ENCODE results near the gene CNTNAP5.
"Not testable (repeated sequence)": the region's sequence is repeated elsewhere in the genome, so short reads cannot be mapped to it uniquely, and the experiment has no call there.

Gene CNTNAP5

DNA sequence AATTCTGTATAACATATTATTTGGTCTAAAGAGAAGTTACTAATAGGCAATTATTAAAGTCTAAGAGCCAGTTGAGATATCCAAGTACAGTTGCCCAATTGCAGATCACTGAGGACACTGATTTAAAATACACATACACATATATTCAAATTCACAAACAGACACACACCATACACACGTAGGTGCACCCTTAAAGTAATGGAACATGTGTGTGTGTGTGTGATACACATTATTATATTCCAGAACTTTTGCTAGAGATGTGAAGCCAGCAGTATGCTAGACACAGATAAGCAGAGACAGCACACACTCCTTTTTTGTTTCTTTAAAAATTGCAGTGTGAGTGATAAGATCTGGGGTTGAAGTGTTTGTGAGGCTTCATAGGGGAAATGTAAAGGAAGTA lies 292.5 kb downstream of the CNTNAP5 start:
- in situ Hi-C loops (cut with HindIII; ENCODE audit: low sequenced_read_pairs), result no loop called here

DNA sequence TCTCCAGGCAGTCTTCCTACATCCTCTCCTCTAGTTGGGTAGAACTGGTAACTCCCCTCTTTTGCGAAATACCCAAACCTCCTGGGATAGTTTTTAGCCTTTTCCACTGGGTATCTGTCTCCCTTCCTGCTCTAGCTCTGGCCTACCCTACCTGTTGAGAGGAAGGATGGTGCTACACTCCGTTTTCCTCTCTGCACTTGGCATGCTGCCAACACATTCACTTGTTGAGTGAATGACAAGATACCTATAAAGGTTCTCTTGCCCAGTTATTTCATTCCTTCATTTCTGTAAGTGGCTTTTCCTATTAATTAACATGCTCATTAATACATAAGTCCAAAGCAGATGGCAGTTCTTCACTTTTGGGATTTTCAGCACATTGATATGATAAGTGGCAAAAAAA lies 293.8 kb downstream of the CNTNAP5 start:
- in situ Hi-C loops (cut with HindIII; ENCODE audit: low sequenced_read_pairs), result no loop called here

- in situ Hi-C loops (cut with HindIII; ENCODE audit: low sequenced_read_pairs), result no loop called here
Measured at GRCh38 chr2:124319577-124319976, 294.5 kb downstream of the CNTNAP5 start.

DNA sequence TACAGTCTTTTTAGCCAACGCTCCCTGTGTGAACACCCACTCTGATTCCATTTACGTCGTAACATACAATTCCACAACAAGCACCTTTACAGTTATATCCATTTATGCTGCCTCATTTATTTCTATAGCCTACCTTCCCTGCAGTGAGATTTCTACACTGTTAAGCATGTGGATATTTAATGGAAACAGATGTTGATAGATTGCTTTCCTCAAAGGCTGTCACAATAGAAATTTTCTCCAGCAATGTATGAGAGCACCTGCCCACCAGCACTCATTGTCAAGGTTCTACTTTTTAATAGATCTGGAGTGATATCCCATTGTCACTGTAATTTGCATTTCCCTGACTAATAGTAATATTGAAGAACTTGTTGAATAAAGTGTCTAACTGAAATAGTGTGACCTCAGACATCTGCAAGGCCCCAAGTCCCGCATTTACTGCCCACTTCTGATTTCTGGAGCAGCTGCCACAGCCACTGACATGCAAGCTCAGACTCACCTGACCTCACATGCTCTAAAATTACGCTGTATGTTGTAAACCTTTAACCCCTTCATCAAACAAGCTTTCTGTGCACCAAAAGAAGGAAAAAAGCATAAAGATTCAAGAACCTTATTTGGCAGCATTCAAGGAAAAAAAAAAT lies 295.1 kb downstream of the CNTNAP5 start:
- in situ Hi-C loops (cut with HindIII; ENCODE audit: low sequenced_read_pairs), result no loop called here

DNA sequence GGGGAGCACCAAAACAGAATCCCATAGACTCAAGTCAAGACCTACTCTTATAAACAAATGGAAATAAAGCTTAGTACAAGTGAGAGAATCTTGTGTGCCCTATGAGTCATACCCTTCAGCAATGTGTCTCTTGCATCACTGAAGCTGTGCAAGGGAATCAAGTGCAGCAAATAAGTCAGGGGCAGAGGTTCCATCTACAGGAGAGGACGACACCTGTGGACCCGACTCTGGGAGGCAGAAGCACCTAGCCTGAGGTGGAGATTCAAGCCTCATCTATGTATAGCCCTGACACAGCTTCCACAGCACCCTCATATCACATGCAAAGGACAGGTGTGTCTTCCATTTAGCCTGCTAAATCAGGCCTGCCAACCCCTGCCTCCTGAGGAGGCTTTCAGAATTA lies 298.2 kb downstream of the CNTNAP5 start:
- in situ Hi-C loops (cut with HindIII; ENCODE audit: low sequenced_read_pairs), result no loop called here

DNA sequence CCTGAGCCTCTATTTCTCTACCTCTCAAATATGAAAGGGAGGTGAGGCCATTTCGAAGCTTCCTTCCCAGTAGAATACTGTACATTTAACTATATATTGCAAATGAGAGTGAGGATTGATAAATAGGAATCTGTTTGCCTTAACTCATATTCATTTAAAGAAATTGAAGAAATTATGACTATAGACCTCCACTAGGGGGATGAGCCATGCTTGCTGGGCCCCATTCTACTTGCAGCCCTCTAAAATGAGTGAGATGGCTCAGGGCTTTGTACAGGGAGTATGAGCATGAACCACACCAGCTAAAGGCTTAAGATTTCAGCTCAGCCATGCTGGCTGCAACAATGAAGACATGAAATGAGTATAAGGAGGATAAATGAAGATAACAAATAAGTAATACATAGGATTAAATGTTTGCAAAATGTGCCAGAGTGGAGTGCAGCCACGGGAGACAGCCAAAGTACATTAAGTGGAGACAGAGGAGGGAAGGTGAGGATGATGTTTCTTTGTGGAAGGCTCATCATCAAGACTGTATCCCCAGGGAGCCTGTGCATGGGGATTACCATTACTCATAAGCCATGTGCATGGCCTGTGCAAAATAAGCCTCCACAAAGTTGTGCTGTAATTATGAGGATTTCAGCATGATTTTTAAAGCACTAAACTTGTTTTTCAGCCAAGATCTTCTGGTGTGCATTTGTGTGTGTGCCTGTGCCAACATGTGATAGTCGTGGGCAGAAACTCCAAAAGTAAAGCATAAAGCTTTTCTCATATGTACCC lies 300.8 kb downstream of the CNTNAP5 start:
- in situ Hi-C loops (cut with HindIII; ENCODE audit: low sequenced_read_pairs), result no loop called here

DNA sequence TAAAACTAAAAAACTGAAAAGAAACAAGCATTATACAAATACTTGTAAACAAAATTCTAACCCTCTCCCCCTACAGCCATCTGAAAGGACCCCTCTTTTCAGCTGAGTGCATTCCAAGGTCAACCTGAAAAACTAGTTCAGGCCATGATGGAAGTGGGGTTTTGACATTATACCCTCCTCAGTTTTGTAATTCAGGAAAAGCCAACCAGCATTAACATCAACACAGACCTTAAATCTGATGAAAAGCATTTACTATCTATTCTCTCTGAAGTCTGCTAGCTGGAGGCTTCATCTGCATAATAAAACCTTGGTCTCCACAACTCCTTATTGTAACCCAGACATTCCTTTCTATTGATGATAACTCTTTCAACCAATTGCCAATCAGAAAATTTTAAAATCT lies 302.2 kb downstream of the CNTNAP5 start:
- in situ Hi-C loops (cut with HindIII; ENCODE audit: low sequenced_read_pairs), result no loop called here

- in situ Hi-C loops (cut with HindIII; ENCODE audit: low sequenced_read_pairs), result no loop called here
Measured at GRCh38 chr2:124328397-124328796, 303.3 kb downstream of the CNTNAP5 start.

DNA sequence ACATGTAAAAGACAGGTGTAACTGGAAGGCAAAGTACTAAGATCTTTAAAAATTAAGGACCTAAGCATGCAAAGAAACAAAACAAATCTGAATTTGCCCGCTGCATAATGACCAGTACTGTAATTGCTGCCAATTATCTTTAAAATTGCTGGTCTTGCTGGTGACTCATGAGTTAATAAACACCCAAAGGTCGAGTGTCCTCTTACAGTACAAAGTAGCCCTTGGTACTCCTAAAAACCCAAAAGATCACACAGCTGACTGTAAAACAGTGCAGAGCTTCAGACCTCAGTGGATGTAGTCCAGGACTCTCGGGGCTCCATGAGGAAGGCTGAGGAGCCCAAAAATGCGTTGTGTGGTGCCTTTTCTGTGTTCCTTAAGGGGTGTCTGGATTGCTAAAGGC lies 308.7 kb downstream of the CNTNAP5 start:
- in situ Hi-C loops (cut with HindIII; ENCODE audit: low sequenced_read_pairs), result no loop called here

DNA sequence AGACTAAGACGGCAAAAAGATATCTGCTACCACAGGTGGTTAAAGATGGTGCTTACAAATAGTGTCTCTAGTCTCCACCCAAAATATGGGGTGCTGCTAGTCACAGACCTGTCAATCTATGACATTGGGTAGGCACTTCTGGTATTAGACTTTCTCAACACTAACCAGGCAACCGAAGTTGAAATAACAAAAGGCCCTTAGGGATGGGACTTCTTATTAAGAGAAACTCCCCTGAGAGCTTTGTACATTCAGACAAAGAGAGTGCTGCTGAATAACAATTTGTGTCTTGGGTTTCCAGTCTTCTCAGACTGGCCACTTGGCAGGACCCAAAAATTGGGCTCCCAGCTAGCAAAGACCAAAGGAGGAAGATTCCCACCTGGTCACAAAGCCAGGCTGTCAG lies 310.0 kb downstream of the CNTNAP5 start:
- in situ Hi-C loops (cut with HindIII; ENCODE audit: low sequenced_read_pairs), result no loop called here

- in situ Hi-C loops (cut with HindIII; ENCODE audit: low sequenced_read_pairs), result no loop called here
Measured at GRCh38 chr2:124339709-124340108, 314.6 kb downstream of the CNTNAP5 start.

- in situ Hi-C loops (cut with HindIII; ENCODE audit: low sequenced_read_pairs), result no loop called here
Measured at GRCh38 chr2:124343827-124344498, 318.9 kb downstream of the CNTNAP5 start.

DNA sequence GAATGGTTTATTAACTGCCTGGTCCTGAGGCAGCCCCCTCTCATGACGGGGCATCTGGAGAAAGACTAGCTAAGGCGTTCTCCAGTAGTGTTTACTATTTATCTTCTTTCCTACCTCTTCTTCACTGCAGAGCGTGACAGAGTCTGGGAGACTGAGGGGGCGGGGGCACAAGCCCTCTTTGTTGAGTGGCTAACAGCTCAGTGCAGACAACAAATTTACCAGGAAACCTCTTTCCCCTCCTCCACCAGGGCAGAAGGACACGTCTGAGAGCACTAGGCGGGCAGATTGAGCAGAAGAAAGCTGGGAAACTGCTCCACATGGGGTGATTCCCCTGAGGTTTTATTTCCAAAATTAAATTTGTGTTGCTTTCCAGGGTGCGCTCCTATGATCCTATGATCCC lies 322.1 kb downstream of the CNTNAP5 start:
- in situ Hi-C loops (cut with HindIII; ENCODE audit: low sequenced_read_pairs), result no loop called here

GRCh38 chr2:124353656-124354055 lies 328.6 kb downstream of the CNTNAP5 start:
- in situ Hi-C loops (cut with HindIII; ENCODE audit: low sequenced_read_pairs), result no loop called here

DNA sequence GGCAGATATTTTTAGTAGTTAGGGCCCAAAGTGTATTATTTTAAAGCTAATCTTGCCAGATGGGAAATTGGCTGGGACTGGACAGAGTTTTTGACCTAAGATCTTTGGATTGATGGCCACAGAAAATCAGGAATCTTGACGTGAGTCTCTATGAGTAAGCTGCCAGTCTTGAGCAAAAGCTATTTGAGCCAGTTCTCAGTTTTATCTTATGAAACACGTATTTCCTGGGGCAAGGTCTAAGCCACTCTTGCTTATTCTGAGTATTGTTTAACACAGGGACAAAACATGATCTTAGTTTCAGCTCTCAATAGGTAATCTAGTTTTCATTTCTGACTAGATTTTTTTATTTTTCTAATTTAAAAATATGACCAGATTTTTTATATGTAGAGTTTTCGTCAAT lies 329.4 kb downstream of the CNTNAP5 start:
- in situ Hi-C loops (cut with HindIII; ENCODE audit: low sequenced_read_pairs), result no loop called here

DNA sequence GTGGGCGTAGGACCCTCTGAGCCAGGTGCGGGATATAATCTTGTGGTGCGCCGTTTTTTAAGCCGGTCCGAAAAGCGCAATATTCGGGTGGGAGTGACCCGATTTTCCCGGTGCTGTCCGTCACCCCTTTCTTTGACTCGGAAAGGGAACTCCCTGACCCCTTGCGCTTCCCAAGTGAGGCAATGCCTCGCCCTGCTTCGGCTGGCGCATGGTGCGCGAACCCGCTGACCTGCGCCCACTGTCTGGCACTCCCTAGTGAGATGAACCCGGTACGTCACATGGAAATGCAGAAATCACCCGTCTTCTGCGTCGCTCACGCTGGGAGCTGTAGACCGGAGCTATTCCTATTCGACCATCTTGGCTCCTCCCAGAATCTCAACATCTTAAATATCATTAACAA lies 336.9 kb downstream of the CNTNAP5 start:
- in situ Hi-C loops (cut with HindIII; ENCODE audit: low sequenced_read_pairs), result not testable (repeated sequence)

DNA sequence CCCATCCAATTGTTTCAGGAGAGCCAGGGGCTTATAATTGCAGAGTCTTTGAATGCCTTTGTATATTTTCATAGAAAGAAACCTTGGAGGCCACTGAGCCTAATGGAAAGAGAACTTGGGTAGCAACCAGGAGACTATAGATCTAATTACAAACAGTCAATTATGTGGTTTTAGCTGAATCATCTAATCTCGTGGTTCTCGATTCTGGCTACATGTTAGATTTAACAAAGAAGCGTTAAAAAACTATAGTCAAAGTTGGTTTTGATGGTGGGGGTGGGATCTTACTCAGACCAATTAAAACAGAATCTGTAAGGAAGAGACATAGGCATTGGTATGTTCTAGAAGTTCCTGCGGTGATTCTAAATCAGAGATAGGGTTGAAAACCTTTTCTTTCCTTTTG lies 344.1 kb downstream of the CNTNAP5 start:
- in situ Hi-C loops (cut with HindIII; ENCODE audit: low sequenced_read_pairs), result no loop called here

GRCh38 chr2:124380221-124380749 lies 355.2 kb downstream of the CNTNAP5 start:
- in situ Hi-C loops (cut with HindIII; ENCODE audit: low sequenced_read_pairs), result no loop called here

DNA sequence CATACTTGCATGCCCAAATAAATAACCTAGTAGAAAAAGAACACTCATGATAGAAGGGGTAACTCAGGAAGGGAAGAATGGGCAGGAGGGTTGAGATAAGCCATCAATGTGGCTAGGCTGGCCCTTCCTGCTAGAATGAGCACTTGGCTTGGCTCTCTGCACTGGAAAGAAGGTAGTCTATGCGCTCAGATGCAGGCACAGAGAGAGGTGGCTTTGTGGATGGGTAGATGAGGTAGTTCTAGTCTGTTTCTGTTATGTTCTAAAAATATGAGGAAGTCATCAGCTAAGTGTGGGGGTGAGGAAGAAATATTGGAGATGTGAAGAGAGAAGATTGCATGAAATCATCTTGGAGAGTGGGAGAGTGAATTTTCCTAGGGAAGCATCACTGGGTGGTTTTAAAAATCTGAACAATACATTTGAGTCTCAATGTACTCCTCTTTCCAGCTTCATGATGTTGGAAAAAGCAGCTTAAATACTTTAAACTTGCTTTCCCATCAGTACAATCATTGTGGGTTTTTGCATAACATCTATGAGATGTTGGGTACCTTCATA lies 357.1 kb downstream of the CNTNAP5 start:
- in situ Hi-C loops (cut with HindIII; ENCODE audit: low sequenced_read_pairs), result no loop called here

- in situ Hi-C loops (cut with HindIII; ENCODE audit: low sequenced_read_pairs), result no loop called here
Measured at GRCh38 chr2:124395961-124396360, 370.9 kb downstream of the CNTNAP5 start.

DNA sequence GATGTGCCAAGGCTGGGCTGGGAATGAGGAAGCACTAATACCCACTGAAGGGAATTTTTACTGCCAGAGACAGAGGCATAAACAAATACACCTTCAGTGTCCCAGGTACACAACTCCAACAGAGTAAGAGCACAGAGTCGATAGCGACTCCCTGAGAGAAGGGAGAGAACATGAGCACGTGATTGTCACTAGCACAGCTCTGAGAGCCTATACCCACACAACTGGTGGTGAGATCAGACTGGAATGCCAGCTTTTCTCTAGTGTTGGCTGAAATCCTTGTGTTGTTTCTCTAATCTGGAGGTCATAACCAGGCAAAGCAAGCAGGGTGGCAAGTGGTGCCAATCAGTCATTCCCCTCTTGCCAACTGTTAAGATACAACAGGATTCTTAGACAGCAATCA lies 377.2 kb downstream of the CNTNAP5 start:
- in situ Hi-C loops (cut with HindIII; ENCODE audit: low sequenced_read_pairs), result no loop called here
